ENCODE data around the gene NUP62. TPM values are rescaled to one million over a fixed set of nuclear protein-coding genes. Genes with fewer than 3 reads are reported as not detected.

Gene NUP62
- total RNA-seq, 1 experiment from 2014 or later, result 85.2 TPM

DNA sequence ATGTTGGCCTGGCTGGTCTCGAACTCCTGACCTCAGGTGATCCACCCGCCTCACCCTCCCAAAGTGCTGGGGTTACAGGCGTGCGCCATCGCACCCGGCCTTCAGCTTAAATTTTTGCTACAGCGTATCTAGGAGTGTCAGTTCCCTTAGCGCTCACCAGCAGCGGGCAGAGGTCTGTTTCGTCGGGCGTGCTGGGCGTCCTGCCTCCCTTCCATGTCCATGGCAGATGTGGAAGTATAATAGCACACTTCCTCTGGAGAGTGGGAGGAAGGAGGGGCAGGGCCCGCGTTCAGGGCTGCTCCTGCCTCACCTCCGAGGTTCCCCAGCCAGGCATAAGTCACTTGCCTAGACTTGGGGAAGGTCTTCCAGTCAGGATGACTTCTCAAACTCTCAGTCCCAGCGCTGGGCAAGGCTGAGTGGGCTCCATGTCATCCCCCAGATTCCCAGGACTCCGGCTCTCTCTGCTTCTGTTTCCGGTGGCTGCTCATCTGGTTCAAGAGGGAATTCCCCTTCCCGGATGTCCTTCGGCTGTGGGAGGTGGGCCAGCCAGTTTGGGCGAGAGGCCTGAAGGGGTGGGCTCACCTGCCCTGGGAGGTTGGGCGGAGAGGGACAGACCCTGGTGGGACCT, 42.2 kb downstream of the NUP62 start:
- H3K4me1 ChIP-seq (ENCODE audit: control insufficient read depth in 1 of 2, insufficient read depth in 2 of 2, low read length in 2 of 2), result peaks cover 6 to 24% of the 10 kb centered on the region in 2 experiments
- no peaks in the 10 kb centered on the region for H4K20me1 ChIP-seq (ENCODE audit: insufficient read depth)
- no peak overlapping the region for H2AFZ ChIP-seq (ENCODE audit: low read depth, low read length, poor library complexity, severe bottlenecking)
- no peak overlapping the region for H3K4me3 ChIP-seq (replicated peaks in 1 of 2; ENCODE audit: low read depth in 1 of 2, low read length in 2 of 2)
- no peak overlapping the region for H3K4me2 ChIP-seq (ENCODE audit: low read length)
- ChIA-PET RAD21 (ENCODE audit: low non-redundant PET in 1 of 2, low total read pairs in 2 of 2, uncharacterized antibody in 2 of 2, unreplicated experiment in 2 of 2) (no interaction called here), POLR2A (interaction anchor here (1.3 kb wide), 1 partner anchor 10 kb away, joined by 3 read pairs; the partner anchor contains the start of gene AKT1S1), CTCF (no interaction called here)
- BruUV-seq (replicated peaks), result no TSS peak
- H3K27ac ChIP-seq (ENCODE audit: low read depth, low read length), result no peak overlapping the region
- DNase-seq (ENCODE audit: low read depth, low spot score) (no peak), ATAC-seq (no peak)
- TF ChIP-seq POLR2A (IDR thresholded peaks at IDR 0.05; ENCODE audit: borderline replicate concordance, extremely low read depth, insufficient read depth, insufficient read length) (no peak), JUND (IDR thresholded peaks at IDR 0.05) (no peak), ZFX (IDR thresholded peaks at IDR 0.05) (no peak), ELF1 (IDR thresholded peaks at IDR 0.05; ENCODE audit: borderline replicate concordance, low read depth) (no peak), SP1 (IDR thresholded peaks at IDR 0.05; ENCODE audit: low read depth) (no peak), FOSL1 (IDR thresholded peaks at IDR 0.05; ENCODE audit: low read depth) (no peak), SIN3A (IDR thresholded peaks at IDR 0.05; ENCODE audit: low read depth) (no peak), EZH2 (IDR thresholded peaks at IDR 0.05) (no peak), EGR1 (IDR thresholded peaks at IDR 0.05; ENCODE audit: low read depth) (no peak), TCF7L2 (IDR thresholded peaks at IDR 0.05; ENCODE audit: borderline replicate concordance, extremely low read depth, insufficient read depth, insufficient read length) (no peak), EZH2phosphoT487 (IDR thresholded peaks at IDR 0.05; ENCODE audit: borderline replicate concordance) (no peak), SRF (IDR thresholded peaks at IDR 0.05; ENCODE audit: low read depth) (no peak), YY1 (IDR thresholded peaks at IDR 0.05; ENCODE audit: extremely low read depth, insufficient replicate concordance, low read depth, low read length) (no peak), CBX3 (IDR thresholded peaks at IDR 0.05; ENCODE audit: low read depth) (no peak)
- TF ChIP-seq, protein P1, sequence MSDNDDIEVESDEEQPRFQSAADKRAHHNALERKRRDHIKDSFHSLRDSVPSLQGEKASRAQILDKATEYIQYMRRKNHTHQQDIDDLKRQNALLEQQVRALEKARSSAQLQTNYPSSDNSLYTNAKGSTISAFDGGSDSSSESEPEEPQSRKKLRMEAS (IDR thresholded peaks at IDR 0.05), result no peak
- TF ChIP-seq, protein P2, sequence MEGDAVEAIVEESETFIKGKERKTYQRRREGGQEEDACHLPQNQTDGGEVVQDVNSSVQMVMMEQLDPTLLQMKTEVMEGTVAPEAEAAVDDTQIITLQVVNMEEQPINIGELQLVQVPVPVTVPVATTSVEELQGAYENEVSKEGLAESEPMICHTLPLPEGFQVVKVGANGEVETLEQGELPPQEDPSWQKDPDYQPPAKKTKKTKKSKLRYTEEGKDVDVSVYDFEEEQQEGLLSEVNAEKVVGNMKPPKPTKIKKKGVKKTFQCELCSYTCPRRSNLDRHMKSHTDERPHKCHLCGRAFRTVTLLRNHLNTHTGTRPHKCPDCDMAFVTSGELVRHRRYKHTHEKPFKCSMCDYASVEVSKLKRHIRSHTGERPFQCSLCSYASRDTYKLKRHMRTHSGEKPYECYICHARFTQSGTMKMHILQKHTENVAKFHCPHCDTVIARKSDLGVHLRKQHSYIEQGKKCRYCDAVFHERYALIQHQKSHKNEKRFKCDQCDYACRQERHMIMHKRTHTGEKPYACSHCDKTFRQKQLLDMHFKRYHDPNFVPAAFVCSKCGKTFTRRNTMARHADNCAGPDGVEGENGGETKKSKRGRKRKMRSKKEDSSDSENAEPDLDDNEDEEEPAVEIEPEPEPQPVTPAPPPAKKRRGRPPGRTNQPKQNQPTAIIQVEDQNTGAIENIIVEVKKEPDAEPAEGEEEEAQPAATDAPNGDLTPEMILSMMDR (IDR thresholded peaks at IDR 0.05 in 2 of 3, conservative IDR thresholded peaks at IDR 0.05 in 1 of 3; ENCODE audit: borderline replicate concordance in 1 of 3, insufficient read depth in 1 of 3, low read depth in 2 of 3, low read length in 2 of 3), result no peak
- TF ChIP-seq, protein P3, sequence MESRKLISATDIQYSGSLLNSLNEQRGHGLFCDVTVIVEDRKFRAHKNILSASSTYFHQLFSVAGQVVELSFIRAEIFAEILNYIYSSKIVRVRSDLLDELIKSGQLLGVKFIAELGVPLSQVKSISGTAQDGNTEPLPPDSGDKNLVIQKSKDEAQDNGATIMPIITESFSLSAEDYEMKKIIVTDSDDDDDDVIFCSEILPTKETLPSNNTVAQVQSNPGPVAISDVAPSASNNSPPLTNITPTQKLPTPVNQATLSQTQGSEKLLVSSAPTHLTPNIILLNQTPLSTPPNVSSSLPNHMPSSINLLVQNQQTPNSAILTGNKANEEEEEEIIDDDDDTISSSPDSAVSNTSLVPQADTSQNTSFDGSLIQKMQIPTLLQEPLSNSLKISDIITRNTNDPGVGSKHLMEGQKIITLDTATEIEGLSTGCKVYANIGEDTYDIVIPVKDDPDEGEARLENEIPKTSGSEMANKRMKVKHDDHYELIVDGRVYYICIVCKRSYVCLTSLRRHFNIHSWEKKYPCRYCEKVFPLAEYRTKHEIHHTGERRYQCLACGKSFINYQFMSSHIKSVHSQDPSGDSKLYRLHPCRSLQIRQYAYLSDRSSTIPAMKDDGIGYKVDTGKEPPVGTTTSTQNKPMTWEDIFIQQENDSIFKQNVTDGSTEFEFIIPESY (IDR thresholded peaks at IDR 0.05; ENCODE audit: extremely low read depth, insufficient replicate concordance, low read length), result no peak
- H3K36me3 ChIP-seq (ENCODE audit: control insufficient read depth in 1 of 2, insufficient read depth in 2 of 2, low read length in 2 of 2), result peaks cover 11 to 12% of the 10 kb centered on the region in 2 experiments; a peak in 3 of 4 replicates
- intact Hi-C loops (cut with micrococcal nuclease), result no loop called here
- no peaks in the 10 kb centered on the region for H3K79me2 ChIP-seq (ENCODE audit: insufficient read depth, low read length)
- H3K9me3 ChIP-seq (ENCODE audit: control insufficient read depth in 1 of 2, insufficient read depth in 1 of 2, low read depth in 1 of 2, low read length in 2 of 2), result peaks cover 0 to 6% of the 10 kb centered on the region in 2 experiments; a peak in 1 of 4 replicates
- no peak overlapping the region for H3K9ac ChIP-seq (ENCODE audit: low read length)
- H3K27me3 ChIP-seq (ENCODE audit: insufficient read depth, low read length), result no peaks in the 10 kb centered on the region
- H3K9me2 ChIP-seq (ENCODE audit: insufficient read depth), result no peaks in the 10 kb centered on the region
